ENCODE data around the gene CXADR.

CXADR gene

DNA sequence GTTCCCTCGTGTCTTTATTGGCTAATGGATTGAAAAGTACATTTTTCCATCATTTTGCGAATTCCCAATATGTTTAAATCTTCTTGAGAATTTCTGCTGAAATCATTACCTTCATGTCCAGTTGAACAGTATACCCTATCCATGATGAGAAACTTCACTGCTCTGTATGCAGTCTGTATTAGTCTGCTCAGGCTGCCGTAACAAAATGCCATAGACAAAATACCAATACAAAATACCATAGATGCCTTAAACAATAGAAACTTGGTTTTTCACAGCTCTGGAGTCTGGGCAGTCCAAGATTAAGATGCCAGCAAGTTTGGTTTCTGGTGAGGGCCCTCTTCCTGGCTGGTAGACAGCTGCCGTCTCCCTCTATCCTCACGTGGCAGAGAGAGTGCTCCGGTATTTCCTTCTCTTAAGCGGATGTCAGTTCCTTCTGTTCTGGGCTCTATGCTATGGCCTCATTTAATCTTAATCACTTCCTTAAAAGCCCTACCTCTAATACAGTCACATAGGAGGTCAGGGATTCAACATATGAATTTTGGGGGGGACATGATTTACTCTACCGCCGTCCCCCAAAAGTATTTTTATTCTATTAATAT lies 27.0 kb downstream of the CXADR start:
- TF ChIP-seq POLR2AphosphoS5 (IDR thresholded peaks at IDR 0.05; ENCODE audit: low read depth, low read length), result no peak
- TF ChIP-seq SIN3A (IDR thresholded peaks at IDR 0.05; ENCODE audit: borderline replicate concordance, insufficient read depth, low read length), result no peak
- no peak for TF ChIP-seq FOXP2 (optimal IDR thresholded peaks at IDR 0.05; ENCODE audit: borderline replicate concordance, extremely low read depth, extremely low read length, insufficient read depth)
- TF ChIP-seq, protein P1, sequence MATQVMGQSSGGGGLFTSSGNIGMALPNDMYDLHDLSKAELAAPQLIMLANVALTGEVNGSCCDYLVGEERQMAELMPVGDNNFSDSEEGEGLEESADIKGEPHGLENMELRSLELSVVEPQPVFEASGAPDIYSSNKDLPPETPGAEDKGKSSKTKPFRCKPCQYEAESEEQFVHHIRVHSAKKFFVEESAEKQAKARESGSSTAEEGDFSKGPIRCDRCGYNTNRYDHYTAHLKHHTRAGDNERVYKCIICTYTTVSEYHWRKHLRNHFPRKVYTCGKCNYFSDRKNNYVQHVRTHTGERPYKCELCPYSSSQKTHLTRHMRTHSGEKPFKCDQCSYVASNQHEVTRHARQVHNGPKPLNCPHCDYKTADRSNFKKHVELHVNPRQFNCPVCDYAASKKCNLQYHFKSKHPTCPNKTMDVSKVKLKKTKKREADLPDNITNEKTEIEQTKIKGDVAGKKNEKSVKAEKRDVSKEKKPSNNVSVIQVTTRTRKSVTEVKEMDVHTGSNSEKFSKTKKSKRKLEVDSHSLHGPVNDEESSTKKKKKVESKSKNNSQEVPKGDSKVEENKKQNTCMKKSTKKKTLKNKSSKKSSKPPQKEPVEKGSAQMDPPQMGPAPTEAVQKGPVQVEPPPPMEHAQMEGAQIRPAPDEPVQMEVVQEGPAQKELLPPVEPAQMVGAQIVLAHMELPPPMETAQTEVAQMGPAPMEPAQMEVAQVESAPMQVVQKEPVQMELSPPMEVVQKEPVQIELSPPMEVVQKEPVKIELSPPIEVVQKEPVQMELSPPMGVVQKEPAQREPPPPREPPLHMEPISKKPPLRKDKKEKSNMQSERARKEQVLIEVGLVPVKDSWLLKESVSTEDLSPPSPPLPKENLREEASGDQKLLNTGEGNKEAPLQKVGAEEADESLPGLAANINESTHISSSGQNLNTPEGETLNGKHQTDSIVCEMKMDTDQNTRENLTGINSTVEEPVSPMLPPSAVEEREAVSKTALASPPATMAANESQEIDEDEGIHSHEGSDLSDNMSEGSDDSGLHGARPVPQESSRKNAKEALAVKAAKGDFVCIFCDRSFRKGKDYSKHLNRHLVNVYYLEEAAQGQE (IDR thresholded peaks at IDR 0.05; ENCODE audit: insufficient read depth in 1 of 2, low read depth in 2 of 2, low read length in 2 of 2), result no peak
- no peak for TF ChIP-seq TAF1 (IDR thresholded peaks at IDR 0.05; ENCODE audit: borderline replicate concordance, insufficient read depth, low read length)

DNA sequence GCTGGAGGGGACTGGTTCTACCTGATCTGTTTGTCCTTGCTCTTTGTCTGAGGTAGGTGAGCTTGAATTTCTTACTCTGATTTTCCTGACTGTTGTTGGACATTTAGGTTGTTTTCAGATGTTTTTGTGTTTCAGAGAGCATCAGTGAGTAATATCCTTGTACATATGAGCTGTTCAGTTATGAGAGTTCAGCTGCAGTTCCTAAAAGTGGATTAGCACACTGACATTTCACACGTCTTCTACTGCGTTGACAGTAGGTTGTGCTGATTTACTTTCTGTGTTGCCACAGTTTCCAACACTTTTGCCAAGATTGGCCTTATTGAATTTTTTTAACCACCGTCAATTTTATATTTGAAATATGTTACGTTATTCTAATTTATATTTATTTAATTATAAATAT lies 27.7 kb downstream of the CXADR start:
- TF ChIP-seq FOXP2 (optimal IDR thresholded peaks at IDR 0.05; ENCODE audit: borderline replicate concordance, extremely low read depth, extremely low read length, insufficient read depth) (no peak), TAF1 (IDR thresholded peaks at IDR 0.05; ENCODE audit: borderline replicate concordance, insufficient read depth, low read length) (no peak), POLR2AphosphoS5 (IDR thresholded peaks at IDR 0.05; ENCODE audit: low read depth, low read length) (no peak)

DNA sequence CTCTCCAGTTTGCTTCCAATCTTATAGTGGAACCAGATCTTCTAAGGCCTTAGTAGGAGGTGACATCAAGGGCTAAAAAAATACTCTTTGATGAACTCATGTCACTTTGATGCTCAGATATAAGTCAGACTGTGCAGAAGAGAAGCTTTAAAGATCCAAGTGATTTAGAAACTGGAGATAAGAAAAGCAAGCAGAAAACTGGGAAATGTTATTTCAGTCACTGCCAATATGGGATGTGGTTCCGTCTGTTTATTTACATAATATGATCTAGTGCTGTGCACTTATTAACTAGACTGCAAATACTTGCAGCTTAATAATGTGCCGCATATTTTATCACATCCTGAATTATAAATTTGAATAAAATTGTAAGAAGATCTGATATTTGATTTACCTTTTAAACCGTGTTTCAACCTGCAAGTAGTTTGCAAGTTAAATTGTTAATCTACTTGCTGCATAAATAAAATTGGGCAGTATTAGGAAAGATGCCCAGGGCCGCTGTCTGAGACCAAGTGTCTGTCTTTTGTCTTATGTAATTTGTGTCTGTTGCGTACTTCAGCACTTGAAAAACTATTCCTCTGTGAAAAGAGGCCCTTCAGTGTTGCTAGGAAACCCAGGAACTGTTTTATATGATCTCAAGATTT lies 29.6 kb downstream of the CXADR start:
- no peak for TF ChIP-seq POLR2AphosphoS5 (IDR thresholded peaks at IDR 0.05; ENCODE audit: low read depth, low read length)

DNA sequence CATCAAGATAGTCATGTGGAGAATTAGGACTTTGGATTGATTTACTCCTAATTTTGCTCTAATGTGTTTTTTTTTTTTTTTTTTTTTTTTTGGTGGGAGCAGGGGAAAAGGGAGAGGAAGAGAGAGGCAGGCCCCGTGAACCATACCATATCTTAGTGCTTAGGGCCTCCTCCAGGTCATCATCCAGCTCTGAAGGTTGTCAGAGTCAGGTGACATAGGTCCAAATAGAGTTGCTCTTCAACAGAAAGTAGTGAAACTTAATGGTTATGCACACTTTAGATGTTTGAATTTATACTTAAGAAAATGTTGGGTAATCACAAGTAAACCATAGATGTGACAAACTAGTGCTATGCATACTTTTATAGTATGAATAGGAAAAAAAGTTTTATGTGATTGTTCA lies 32.2 kb downstream of the CXADR start:
- no peak for TF ChIP-seq SIN3A (IDR thresholded peaks at IDR 0.05; ENCODE audit: borderline replicate concordance, insufficient read depth, low read length)
- TF ChIP-seq FOXP2 (optimal IDR thresholded peaks at IDR 0.05; ENCODE audit: borderline replicate concordance, extremely low read depth, extremely low read length, insufficient read depth), result no peak
- TF ChIP-seq, protein P1 (IDR thresholded peaks at IDR 0.05; ENCODE audit: insufficient read depth in 1 of 2, low read depth in 2 of 2, low read length in 2 of 2), result no peak
- no peak for TF ChIP-seq POLR2AphosphoS5 (IDR thresholded peaks at IDR 0.05; ENCODE audit: low read depth, low read length)
- no peak for TF ChIP-seq TAF1 (IDR thresholded peaks at IDR 0.05; ENCODE audit: borderline replicate concordance, insufficient read depth, low read length)

DNA sequence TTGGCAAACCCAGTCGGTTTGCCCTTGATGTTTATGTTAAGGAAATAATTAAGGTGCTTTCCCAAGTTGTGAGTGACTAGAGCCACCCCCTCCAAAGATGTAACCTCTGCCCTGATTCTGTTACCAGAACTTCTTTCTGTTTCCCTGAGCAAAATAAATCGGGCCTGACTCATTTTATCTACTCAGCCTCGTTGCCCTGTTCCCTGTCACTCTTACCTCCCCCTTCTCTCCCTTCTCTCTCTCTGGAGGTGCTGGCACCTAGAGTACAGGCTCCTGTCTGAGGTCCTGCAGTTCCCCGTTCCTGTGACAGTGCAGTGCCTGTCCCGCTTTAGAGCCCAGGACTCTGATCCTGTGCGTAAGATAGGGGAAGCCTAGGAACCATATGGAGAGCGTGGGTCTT lies 35.4 kb downstream of the CXADR start:
- no peak for TF ChIP-seq FOXP2 (optimal IDR thresholded peaks at IDR 0.05; ENCODE audit: borderline replicate concordance, extremely low read depth, extremely low read length, insufficient read depth)
- TF ChIP-seq SIN3A (IDR thresholded peaks at IDR 0.05; ENCODE audit: borderline replicate concordance, insufficient read depth, low read length), result no peak
- no peak for TF ChIP-seq POLR2AphosphoS5 (IDR thresholded peaks at IDR 0.05; ENCODE audit: low read depth, low read length)
- TF ChIP-seq, protein P1 (IDR thresholded peaks at IDR 0.05; ENCODE audit: insufficient read depth in 1 of 2, low read depth in 2 of 2, low read length in 2 of 2), result no peak
- TF ChIP-seq TAF1 (IDR thresholded peaks at IDR 0.05; ENCODE audit: borderline replicate concordance, insufficient read depth, low read length), result no peak

DNA sequence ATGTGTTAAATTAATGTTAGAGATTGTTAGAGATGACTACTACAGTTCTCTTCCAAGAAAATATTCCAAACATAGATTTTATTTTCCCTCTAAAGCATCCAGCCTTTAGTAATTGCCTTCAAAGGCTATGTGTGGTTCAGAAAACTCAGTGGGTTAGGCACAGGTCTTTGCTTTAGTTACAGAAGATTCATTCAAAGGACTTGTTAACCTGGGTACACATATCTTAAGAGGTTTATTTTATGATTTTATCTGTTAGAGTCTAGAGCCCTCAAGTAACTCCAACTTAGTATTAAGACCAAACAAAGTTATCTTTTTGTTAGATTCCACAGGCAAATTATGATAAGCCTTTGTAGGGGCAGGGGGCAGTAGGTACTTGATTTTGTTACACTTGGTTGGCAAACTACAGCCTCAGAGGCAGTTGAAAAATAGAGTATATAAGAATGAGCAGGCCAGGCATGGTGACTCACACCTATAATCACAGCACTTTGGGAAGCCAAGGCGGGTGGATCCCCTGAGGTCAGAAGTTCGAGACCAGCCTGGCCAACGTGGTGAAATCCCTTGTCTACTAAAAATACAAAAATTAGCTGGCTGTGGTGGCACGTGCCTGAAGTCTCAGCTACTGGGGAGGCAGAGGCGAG lies 37.9 kb downstream of the CXADR start:
- TF ChIP-seq TAF1 (IDR thresholded peaks at IDR 0.05; ENCODE audit: borderline replicate concordance, insufficient read depth, low read length) (no peak), FOXP2 (optimal IDR thresholded peaks at IDR 0.05; ENCODE audit: borderline replicate concordance, extremely low read depth, extremely low read length, insufficient read depth) (no peak), SIN3A (IDR thresholded peaks at IDR 0.05; ENCODE audit: borderline replicate concordance, insufficient read depth, low read length) (no peak), POLR2AphosphoS5 (IDR thresholded peaks at IDR 0.05; ENCODE audit: low read depth, low read length) (no peak)
- TF ChIP-seq, protein P1 (IDR thresholded peaks at IDR 0.05; ENCODE audit: insufficient read depth in 1 of 2, low read depth in 2 of 2, low read length in 2 of 2), result no peak
